Spleen (tissue), 7 donors: Measurements from ENCODE around the gene AIRE.
"Not testable (repeated sequence)": the region's sequence is repeated elsewhere in the genome, so short reads cannot be mapped to it uniquely, and the experiment has no call there.

ENCODE experiments used
- CTCF ChIP-seq, 11 experiments: fragments of 200-600 bp in 7 of 11; fragments of 450-650 bp in 4 of 11; sonication (generic) in 4 of 11; IDR thresholded peaks in 8 of 11; conservative IDR thresholded peaks in 3 of 11; 1 replicate in 7 of 11; 2 replicates in 4 of 11; pipeline versions ENCODE4 v1.4.0 to v1.8.0; 2016 to 2021; ENCODE audit warnings: antibody characterized with exemption in 11 of 11, inconsistent platforms in 4 of 11, mild to moderate bottlenecking in 1 of 11
- POLR2A ChIP-seq, 3 donors: fragments of 450-650 bp; IDR thresholded peaks; one replicate each; pipeline ENCODE4 v1.5.1; 2017; ENCODE audit warnings: antibody characterized with exemption in 3 of 3, mild to moderate bottlenecking in 1 of 3
- donor health status: DM: no; HTN: no; CAD: no; lungs with moderate emphysema.
- donor health status: DM: no; HTN: no; CAD: no.
- donor health status: DM: no; HTN: no; CAD: no.

GRCh38 chr21:44241281-44241680 is 44.4 kb upstream of the AIRE start:
- not testable (repeated sequence) for TF ChIP-seq CTCF (IDR thresholded peaks at IDR 0.05 in 8 of 11, conservative IDR thresholded peaks at IDR 0.05 in 3 of 11); POLR2A (IDR thresholded peaks at IDR 0.05)
